D721Med (cell line): ENCODE measurements around the gene TSR1.
A peak's percentile ranks its signal among the peaks of the same experiment; 100 is the strongest.

Experiments used
- DNase-seq: peaks from one replicate; pipeline ENCODE4 v3.0.0; 2011; ENCODE audit warnings: low spot score; ENCODE audit not compliant: insufficient read length
- FAIRE-seq: peaks from 2 replicates; lab custom pipeline; 2011; peaks lifted over from hg19 to GRCh38; lab: Jason Lieb, UNC
- TF ChIP-seq, protein P1 (sequence below): IDR thresholded peaks from 2 replicates; pipeline ENCODE4 v1.5.1; 2012; ENCODE audit warnings: mild to moderate bottlenecking, control low read depth; ENCODE audit not compliant: insufficient read depth; ENCODE audit errors: missing control alignments

Gene TSR1

DNA sequence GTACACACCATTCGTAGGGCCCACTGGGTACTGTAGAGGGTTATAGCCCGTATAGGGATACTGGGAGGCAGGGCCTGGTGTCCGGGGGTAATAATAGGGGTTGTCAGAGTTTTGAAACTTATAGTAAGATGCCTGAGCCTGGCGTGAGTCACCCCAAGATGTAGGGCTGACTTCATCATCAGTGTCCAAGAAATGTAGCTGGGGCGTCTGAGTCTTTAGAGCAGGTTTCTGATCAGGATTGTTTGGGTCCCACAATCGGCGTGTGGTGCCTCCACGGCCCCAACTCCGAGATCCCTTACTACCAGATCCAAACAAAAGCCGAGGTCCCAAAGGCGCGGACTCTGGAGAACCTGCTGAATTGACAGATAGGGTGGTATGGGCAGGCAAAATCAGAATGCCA is 37.1 kb downstream of the TSR1 start:
- FAIRE-seq (no peak), DNase-seq (no peak)
- TF ChIP-seq, protein P1, sequence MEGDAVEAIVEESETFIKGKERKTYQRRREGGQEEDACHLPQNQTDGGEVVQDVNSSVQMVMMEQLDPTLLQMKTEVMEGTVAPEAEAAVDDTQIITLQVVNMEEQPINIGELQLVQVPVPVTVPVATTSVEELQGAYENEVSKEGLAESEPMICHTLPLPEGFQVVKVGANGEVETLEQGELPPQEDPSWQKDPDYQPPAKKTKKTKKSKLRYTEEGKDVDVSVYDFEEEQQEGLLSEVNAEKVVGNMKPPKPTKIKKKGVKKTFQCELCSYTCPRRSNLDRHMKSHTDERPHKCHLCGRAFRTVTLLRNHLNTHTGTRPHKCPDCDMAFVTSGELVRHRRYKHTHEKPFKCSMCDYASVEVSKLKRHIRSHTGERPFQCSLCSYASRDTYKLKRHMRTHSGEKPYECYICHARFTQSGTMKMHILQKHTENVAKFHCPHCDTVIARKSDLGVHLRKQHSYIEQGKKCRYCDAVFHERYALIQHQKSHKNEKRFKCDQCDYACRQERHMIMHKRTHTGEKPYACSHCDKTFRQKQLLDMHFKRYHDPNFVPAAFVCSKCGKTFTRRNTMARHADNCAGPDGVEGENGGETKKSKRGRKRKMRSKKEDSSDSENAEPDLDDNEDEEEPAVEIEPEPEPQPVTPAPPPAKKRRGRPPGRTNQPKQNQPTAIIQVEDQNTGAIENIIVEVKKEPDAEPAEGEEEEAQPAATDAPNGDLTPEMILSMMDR: no peak

- DNase-seq (no peak), FAIRE-seq (no peak)
- TF ChIP-seq, protein P1: no peak
Measured at GRCh38 chr17:2297023-2297422, 39.2 kb downstream of the TSR1 start.

DNA sequence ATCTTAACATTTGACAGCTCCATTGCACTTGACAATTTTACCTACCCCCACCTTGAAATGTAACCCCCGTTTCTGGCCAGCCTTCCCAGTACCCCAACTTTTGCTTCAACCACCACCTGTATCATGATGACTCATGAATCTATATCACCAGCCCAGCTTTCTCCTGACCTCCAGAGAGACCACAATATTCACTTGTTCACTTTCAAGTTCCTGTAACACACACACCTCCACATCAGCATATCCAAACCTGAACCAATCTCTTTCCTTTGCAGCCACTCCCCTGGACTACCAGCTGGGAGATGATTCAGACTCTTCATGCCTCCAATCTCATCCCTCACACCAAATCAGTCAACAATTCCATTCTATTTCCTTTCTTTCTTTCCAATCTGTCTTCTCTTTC is 40.7 kb downstream of the TSR1 start:
- DNase-seq (no peak), FAIRE-seq (no peak)
- TF ChIP-seq, protein P1: no peak

DNA sequence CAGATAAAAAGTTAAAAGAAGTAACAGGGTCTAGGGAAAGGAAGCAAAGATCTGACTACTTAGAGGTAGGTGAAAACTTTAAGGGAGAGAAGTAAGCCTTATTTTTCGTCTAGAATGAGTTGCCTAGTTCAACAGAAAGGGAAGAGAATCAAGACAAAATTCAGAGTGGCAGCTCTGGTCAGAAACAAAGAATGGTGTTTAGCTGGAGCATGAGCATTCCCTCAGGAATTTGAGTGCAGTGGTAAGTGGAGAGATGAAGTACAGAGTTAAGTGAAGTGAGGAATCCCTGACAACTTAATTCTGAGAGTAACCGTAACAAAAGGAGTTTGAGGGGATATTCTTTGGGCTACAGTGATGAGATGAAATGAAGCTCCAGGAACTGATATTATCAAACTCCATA is 44.2 kb downstream of the TSR1 start:
- FAIRE-seq: no peak
- DNase-seq: no peak

GRCh38 chr17:2289878-2290478 is 46.3 kb downstream of the TSR1 start:
- DNase-seq (no peak), FAIRE-seq (no peak)
- TF ChIP-seq, protein P1: no peak

More for the DNA sequence above, 44.2 kb downstream of the TSR1 start:
- TF ChIP-seq, protein P1: no peak

DNA sequence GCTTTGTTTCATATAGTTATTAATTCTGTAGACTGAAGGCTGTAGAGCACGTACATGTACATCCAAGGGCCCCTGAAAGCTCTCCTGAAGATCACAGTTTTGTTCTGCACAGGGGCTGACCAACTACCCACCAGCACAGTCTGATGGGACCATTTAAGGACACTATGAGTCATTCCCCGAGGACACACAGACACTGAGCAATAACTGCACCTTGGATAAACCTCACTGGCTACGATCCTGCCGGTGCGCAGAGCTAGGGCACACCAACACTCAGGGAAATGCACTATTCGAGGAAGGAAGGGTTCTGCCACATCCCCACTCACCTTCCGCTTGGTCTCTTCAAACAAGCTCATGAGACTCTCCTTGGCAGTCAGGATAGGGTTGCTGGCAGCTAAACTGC is 53.0 kb downstream of the TSR1 start:
- DNase-seq (no peak), FAIRE-seq (no peak)
- TF ChIP-seq, protein P1: no peak

- DNase-seq: peak; percentile 36
- peak; percentile 56 for FAIRE-seq
- TF ChIP-seq, protein P1: peak; percentile 40
Measured at GRCh38 chr17:2282297-2282873, 53.9 kb downstream of the TSR1 start.
